Caco-2 (cell line): ENCODE results near the gene ATP6AP2. TPM values are rescaled to one million over a fixed set of nuclear protein-coding genes. Genes with fewer than 3 reads are reported as not detected.
"Not testable (repeated sequence)": the region's sequence is repeated elsewhere in the genome, so short reads cannot be mapped to it uniquely, and the experiment has no call there.

Experiments
- BruUV-seq: library from RNA; stranded (reverse); fragments of 400-500 nt; replicated peaks from 2 replicates; lab custom pipeline; 2021; lab: Mats Ljungman, UMichigan
- CTCF ChIA-PET: fragments of 300-600 bp; sonication (Branson Sonifier 250); formaldehyde crosslinking; loops from one replicate; lab custom pipeline; 2022; ENCODE audit warnings: antibody characterized with exemption; lab: Charles Lee
- POLR2A ChIA-PET: fragments of 300-600 bp; sonication (Branson Sonifier 250); formaldehyde crosslinking; loops from one replicate; lab custom pipeline; 2022; ENCODE audit warnings: antibody characterized with exemption; lab: Charles Lee
- DNase-seq, 2 experiments: peaks; one replicate each; pipeline versions ENCODE4 v3.0.0 to v3.0.0-alpha.2; 2020 to 2022
- H3K27me3 ChIP-seq: replicated peaks from 2 replicates; pipeline ENCODE4 v1.6.0; 2011; ENCODE audit warnings: low read length; ENCODE audit not compliant: control insufficient read depth, insufficient read depth
- H3K36me3 ChIP-seq: 2 replicates; pipeline ENCODE4 v1.5.1; 2011; ENCODE audit warnings: low read length; ENCODE audit not compliant: control insufficient read depth, insufficient read depth
- H3K4me1 ChIP-seq: fragments of 250-450 bp; sonication (Bioruptor Pico); 2 replicates; pipeline ENCODE4 v1.5.1; 2020; ENCODE audit warnings: mild to moderate bottlenecking
- H3K4me3 ChIP-seq: 2 replicates; pipeline ENCODE4 v1.5.1; 2011; ENCODE audit warnings: low read depth, mild to moderate bottlenecking, control low read depth, low read length
- H3K9me3 ChIP-seq: fragments of 250-450 bp; sonication (Bioruptor Pico); 2 replicates; pipeline ENCODE4 v1.5.1; 2020; ENCODE audit warnings: mild to moderate bottlenecking, moderate library complexity
- H3K27ac Mint-ChIP-seq: one replicate; pipeline ENCODE4 v1.8.0; 2022; ENCODE audit warnings: mixed read lengths; ENCODE audit not compliant: unreplicated experiment
- H3K27me3 Mint-ChIP-seq: one replicate; pipeline ENCODE4 v1.8.0; 2022; ENCODE audit warnings: mixed read lengths; ENCODE audit not compliant: insufficient read depth, unreplicated experiment
- H3K36me3 Mint-ChIP-seq: one replicate; pipeline ENCODE4 v1.8.0; 2022; ENCODE audit warnings: mild to moderate bottlenecking, mixed read lengths; ENCODE audit not compliant: insufficient read depth, unreplicated experiment
- H3K4me1 Mint-ChIP-seq: one replicate; pipeline ENCODE4 v1.8.0; 2022; ENCODE audit warnings: low read depth, mixed read lengths; ENCODE audit not compliant: unreplicated experiment
- H3K4me3 Mint-ChIP-seq: one replicate; pipeline ENCODE4 v1.8.0; 2022; ENCODE audit warnings: mild to moderate bottlenecking, moderate library complexity, mixed read lengths; ENCODE audit not compliant: unreplicated experiment
- H3K9me3 Mint-ChIP-seq: one replicate; pipeline ENCODE4 v1.8.0; 2022; ENCODE audit warnings: mixed read lengths; ENCODE audit not compliant: unreplicated experiment
- CTCF ChIP-seq, 2 experiments: fragments of 200-600 bp in 1 of 2; IDR thresholded peaks; 1 replicate in 1 of 2; 2 replicates in 1 of 2; pipeline versions ENCODE4 v1.5.1 to v1.8.0; 2011 to 2022; ENCODE audit warnings: antibody characterized with exemption in 1 of 2, control low read depth in 1 of 2, inconsistent platforms in 1 of 2, low read depth in 1 of 2, low read length in 1 of 2, mild to moderate bottlenecking in 1 of 2, moderate library complexity in 1 of 2; ENCODE audit not compliant: insufficient read depth in 1 of 2, severe bottlenecking in 1 of 2, unreplicated experiment in 1 of 2
- intact Hi-C: fragments of 100-400 bp; cut with micrococcal nuclease; formaldehyde crosslinking; loops from one replicate; pipeline ENCODE4 v1.10.0; 2022; ENCODE audit not compliant: unreplicated experiment
- total RNA-seq: library from RNA; stranded (reverse); gene quantifications from 2 replicates; pipeline ENCODE4 v1.2.3, GENCODE V29; 2022

Gene ATP6AP2
- total RNA-seq, 1 experiment from 2014 or later = 90.0 TPM

GRCh38 chrX:40581336-40581920, 658 bp downstream of the ATP6AP2 start:
- intact Hi-C loops = no loop called here
- ChIA-PET CTCF (interaction anchor here (1.2 to 1.5 kb wide), 3 partner anchors 9 to 71 kb away, joined by 3 to 4 read pairs (median 3); no protein-coding TSS in a partner anchor), POLR2A (no interaction called here)
- H3K27ac Mint-ChIP-seq = no peak overlapping the region
- Histone ChIP-seq H3K27me3 (no peaks in the 10 kb centered on the region), H3K36me3 (no peaks in the 10 kb centered on the region), H3K9me3 (no peaks in the 10 kb centered on the region), H3K4me3 (peak overlapping the region; percentile 66), H3K4me1 (no peaks in the 10 kb centered on the region)
- peaks cover 5% of the 10 kb centered on the region for H3K4me1 Mint-ChIP-seq
- H3K27me3 Mint-ChIP-seq = no peaks in the 10 kb centered on the region
- H3K4me3 Mint-ChIP-seq = peak overlapping the region; percentile 97
- no peak for DNase-seq
- peaks cover 7% of the 10 kb centered on the region for H3K36me3 Mint-ChIP-seq
- no peak for TF ChIP-seq CTCF (IDR thresholded peaks at IDR 0.05; ENCODE audit: insufficient read depth in 1 of 2, low read depth in 1 of 2, low read length in 1 of 2, severe bottlenecking in 1 of 2, unreplicated experiment in 1 of 2)
- BruUV-seq = TSS peak; percentile 54
- no peaks in the 10 kb centered on the region for H3K9me3 Mint-ChIP-seq

GRCh38 chrX:40582178-40582577, 1.4 kb downstream of the ATP6AP2 start:
- H3K36me3 ChIP-seq, H3K9me3 Mint-ChIP-seq, H3K4me3 ChIP-seq, DNase-seq, H3K27me3 Mint-ChIP-seq, BruUV-seq, CTCF ChIA-PET, H3K27me3 ChIP-seq, intact Hi-C loops, H3K36me3 Mint-ChIP-seq, H3K4me1 ChIP-seq, H3K9me3 ChIP-seq, H3K27ac Mint-ChIP-seq, POLR2A ChIA-PET, H3K4me1 Mint-ChIP-seq: not testable (repeated sequence)
- H3K4me3 Mint-ChIP-seq = peak overlapping the region; percentile 97

- Histone ChIP-seq H3K36me3 (no peaks in the 10 kb centered on the region), H3K9me3 (no peaks in the 10 kb centered on the region), H3K27me3 (no peaks in the 10 kb centered on the region), H3K4me1 (no peaks in the 10 kb centered on the region), H3K4me3 (no peak overlapping the region)
- ChIA-PET CTCF (no interaction called here), POLR2A (no interaction called here)
- H3K36me3 Mint-ChIP-seq = peaks cover 7% of the 10 kb centered on the region
- no peak for DNase-seq
- no peak overlapping the region for H3K4me3 Mint-ChIP-seq
- no peaks in the 10 kb centered on the region for H3K27me3 Mint-ChIP-seq
- no peaks in the 10 kb centered on the region for H3K9me3 Mint-ChIP-seq
- no peak for TF ChIP-seq CTCF (IDR thresholded peaks at IDR 0.05; ENCODE audit: insufficient read depth in 1 of 2, low read depth in 1 of 2, low read length in 1 of 2, severe bottlenecking in 1 of 2, unreplicated experiment in 1 of 2)
- BruUV-seq = no TSS peak
- intact Hi-C loops = no loop called here
- peaks cover 5% of the 10 kb centered on the region for H3K4me1 Mint-ChIP-seq
- no peak overlapping the region for H3K27ac Mint-ChIP-seq
These were observed 2.0 kb downstream of the ATP6AP2 start for GRCh38 chrX:40582811-40583210.

- H3K4me1 ChIP-seq, BruUV-seq, H3K27me3 ChIP-seq, POLR2A ChIA-PET, DNase-seq, H3K4me3 ChIP-seq, H3K27me3 Mint-ChIP-seq, H3K36me3 Mint-ChIP-seq, H3K4me3 Mint-ChIP-seq, H3K9me3 ChIP-seq, CTCF ChIA-PET, H3K36me3 ChIP-seq, H3K9me3 Mint-ChIP-seq, H3K27ac Mint-ChIP-seq, H3K4me1 Mint-ChIP-seq, intact Hi-C loops: not testable (repeated sequence)
These were observed 6.9 kb downstream of the ATP6AP2 start for GRCh38 chrX:40587623-40588022.

- H3K27ac Mint-ChIP-seq, CTCF ChIA-PET, DNase-seq, H3K4me1 ChIP-seq, H3K4me3 ChIP-seq, H3K36me3 ChIP-seq, BruUV-seq, H3K9me3 ChIP-seq, H3K27me3 Mint-ChIP-seq, intact Hi-C loops, H3K4me1 Mint-ChIP-seq, H3K4me3 Mint-ChIP-seq, H3K27me3 ChIP-seq, H3K9me3 Mint-ChIP-seq: not testable (repeated sequence)
- POLR2A ChIA-PET = interaction anchor here (1.1 kb wide), 1 partner anchor 9 kb away, joined by 4 read pairs; the partner anchor contains the start of gene ATP6AP2
- peaks cover 13% of the 10 kb centered on the region for H3K36me3 Mint-ChIP-seq
These were observed 9.0 kb downstream of the ATP6AP2 start for GRCh38 chrX:40589616-40590321.
